Sciatic nerve (tissue), 2 donors: ENCODE data around the gene GSN. TPM values are rescaled to one million over a fixed set of nuclear protein-coding genes. Genes with fewer than 3 reads are reported as not detected.

Experiments
- ATAC-seq: fragments of 200-7000 bp; cut with Tn5 transposase; one replicate; pipeline ENCODE4 v1.9.1; 2020; ENCODE audit warnings: mild to moderate bottlenecking, moderate library complexity
- DNase-seq: peaks from one replicate; pipeline ENCODE4 v3.0.0-alpha.2; 2020; ENCODE audit warnings: low spot score
- intact Hi-C: fragments of 100-400 bp; cut with DNase I; formaldehyde crosslinking; loops from one replicate; pipeline ENCODE4 v1.14.2; 2022
- total RNA-seq: library from RNA; stranded (reverse); fragmentation: NEBNext Ultra II Directional; extraction: Animal tissue kit (Norgen Biotek cat#: 25700); gene quantifications from one replicate; pipeline ENCODE4 v1.2.1, GENCODE V29; 2021
- donor health status: DM: no; HTN: no; CAD: no.
- donor health status: DM: no; HTN: no; CAD: no.

Gene GSN
- total RNA-seq, 1 donor from 2014 or later, result 1,757 TPM

DNA sequence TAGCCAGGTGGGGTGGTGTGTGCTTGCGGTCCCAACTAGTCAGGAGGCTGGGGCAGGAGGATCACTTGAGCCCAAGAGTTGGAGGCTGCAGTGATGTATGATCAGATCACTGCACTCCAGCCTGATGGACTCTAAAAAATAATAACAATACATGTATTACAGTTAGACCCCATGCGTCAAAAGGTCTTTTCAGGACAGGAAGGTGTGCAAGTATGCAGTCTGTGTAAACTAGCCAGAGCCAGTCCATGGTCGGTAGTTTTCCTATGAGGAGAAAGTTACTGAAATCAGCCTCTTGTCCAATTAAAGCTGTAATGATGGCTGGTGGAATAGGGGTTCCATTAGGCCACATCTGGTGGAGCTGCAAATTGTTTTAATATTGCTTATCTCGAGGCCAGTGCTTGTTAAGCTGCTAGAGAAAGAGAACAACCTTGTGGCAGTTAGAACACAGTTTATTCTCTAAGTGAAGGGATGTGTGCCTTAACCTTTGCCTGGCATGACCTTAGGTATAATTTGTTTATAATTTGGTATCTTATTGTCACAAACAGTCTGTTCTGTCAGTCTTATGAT, 103.6 kb downstream of the GSN start:
- DNase-seq (no peak), ATAC-seq (no peak)
- intact Hi-C loops, result no loop called here

- DNase-seq, result no peak
- intact Hi-C loops, result no loop called here
- ATAC-seq, result no peak
Observed at GRCh38 chr9:121372239-121373010, 104.5 kb downstream of the GSN start.

GRCh38 chr9:121373011-121373729, 105.2 kb downstream of the GSN start:
- ATAC-seq (peak; percentile 14), DNase-seq (no peak)
- intact Hi-C loops, result no loop called here

DNA sequence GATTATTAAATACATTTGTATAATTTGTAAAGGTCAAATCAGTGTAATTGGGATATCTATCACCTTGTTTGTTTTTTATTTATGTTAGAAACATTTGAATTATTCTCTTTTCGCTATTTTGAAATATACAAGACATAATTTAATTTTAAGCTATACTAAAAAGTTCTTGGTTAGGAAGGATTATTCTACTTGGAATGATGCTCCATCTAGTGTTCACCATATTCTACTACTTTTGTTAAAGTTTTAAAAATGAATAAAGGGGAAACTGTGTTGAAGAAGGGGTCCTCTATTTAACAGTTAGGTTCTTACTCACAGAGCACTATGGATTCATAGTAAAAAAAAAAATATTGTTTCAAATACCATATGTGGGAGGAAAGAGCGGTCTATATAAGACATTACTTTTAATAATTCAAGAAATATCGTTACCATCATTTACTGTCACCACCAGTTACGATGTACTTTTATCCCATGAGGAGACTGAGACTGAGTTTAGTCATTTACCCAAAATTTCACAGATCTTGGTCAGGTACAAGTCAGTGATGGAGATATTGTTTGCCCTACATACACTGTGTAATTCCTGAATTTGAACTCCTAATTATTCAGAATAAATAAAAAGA, 108.4 kb downstream of the GSN start:
- ATAC-seq (no peak), DNase-seq (no peak)
- intact Hi-C loops, result no loop called here

GRCh38 chr9:121380846-121381245, 112.9 kb downstream of the GSN start:
- DNase-seq (no peak), ATAC-seq (no peak)
- intact Hi-C loops, result no loop called here

Other genes starting within 250 kb of the GSN start
- 14.8 TPM for gene C5, start 217.9 kb upstream of the GSN start, total RNA-seq
- gene CNTRL, start 193.2 kb upstream of the GSN start, total RNA-seq, result 30.8 TPM
- gene RAB14, start 66.3 kb upstream of the GSN start, total RNA-seq, result 67.7 TPM
- 301 TPM for gene STOM, start 102.1 kb downstream of the GSN start, total RNA-seq
- 16.0 TPM for gene GGTA1, start 231.7 kb downstream of the GSN start, total RNA-seq